ENCODE data around the gene ADAP1. TPM values are rescaled to one million over a fixed set of nuclear protein-coding genes. Genes with fewer than 3 reads are reported as not detected.

The ADAP1 gene
- total RNA-seq, 1 experiment from 2014 or later, result 3.1 TPM

- ATAC-seq (no peak), DNase-seq (ENCODE audit: low read depth, low spot score) (no peak)
- POLR2A ChIA-PET, result no interaction called here
- intact Hi-C loops (cut with micrococcal nuclease; ENCODE audit: unreplicated experiment) (no loop called here), in situ Hi-C loops (cut with HindIII; ENCODE audit: low pct_unique_long_range_greater_than_20kb, low sequenced_read_pairs) (no loop called here)
- no peak overlapping the region for H3K27ac ChIP-seq (ENCODE audit: low read length)
- BruUV-seq (replicated peaks), result no TSS peak
- H3K9me3 ChIP-seq (ENCODE audit: control insufficient read depth, insufficient read depth, low read depth, low read length), result no peaks in the 10 kb centered on the region
- no peaks in the 10 kb centered on the region for H3K27me3 ChIP-seq (ENCODE audit: control insufficient read depth, insufficient read depth, low read length)
- no peak overlapping the region for H3K4me3 ChIP-seq (ENCODE audit: low read depth in 2 of 2, low read length in 2 of 2)
- no peak for TF ChIP-seq CTCF (IDR thresholded peaks at IDR 0.05)
- no peak for TF ChIP-seq SIN3A (IDR thresholded peaks at IDR 0.05; ENCODE audit: borderline replicate concordance, insufficient read depth, low read depth, low read length)
- no peak for TF ChIP-seq REST (IDR thresholded peaks at IDR 0.05; ENCODE audit: insufficient read depth in 1 of 2, low read depth in 2 of 2, low read length in 1 of 2)
- TF ChIP-seq TCF7L2 (IDR thresholded peaks at IDR 0.05; ENCODE audit: low read depth, low read length), result no peak
- TF ChIP-seq POLR2AphosphoS5 (IDR thresholded peaks at IDR 0.05; ENCODE audit: low read depth, low read length), result no peak
- H3K4me1 ChIP-seq (ENCODE audit: control insufficient read depth, insufficient read depth, low read length), result peaks cover 26% of the 10 kb centered on the region
- H3K36me3 ChIP-seq (ENCODE audit: control insufficient read depth, insufficient read depth, low read length), result no peaks in the 10 kb centered on the region
- CTCF ChIA-PET, result no interaction called here
Observed at GRCh38 chr7:918441-919113, 35.9 kb downstream of the ADAP1 start.

GRCh38 chr7:918118-918425 is 36.4 kb downstream of the ADAP1 start:
- no TSS peak for BruUV-seq (replicated peaks)
- Histone ChIP-seq H3K27me3 (ENCODE audit: control insufficient read depth, insufficient read depth, low read length) (no peaks in the 10 kb centered on the region), H3K4me3 (ENCODE audit: low read depth in 2 of 2, low read length in 2 of 2) (no peak overlapping the region), H3K36me3 (ENCODE audit: control insufficient read depth, insufficient read depth, low read length) (no peaks in the 10 kb centered on the region), H3K4me1 (ENCODE audit: control insufficient read depth, insufficient read depth, low read length) (peaks cover 21% of the 10 kb centered on the region), H3K9me3 (ENCODE audit: control insufficient read depth, insufficient read depth, low read depth, low read length) (no peaks in the 10 kb centered on the region), H3K27ac (ENCODE audit: low read length) (no peak overlapping the region)
- ChIA-PET CTCF (no interaction called here), POLR2A (no interaction called here)
- in situ Hi-C loops (cut with HindIII; ENCODE audit: low pct_unique_long_range_greater_than_20kb, low sequenced_read_pairs) (no loop called here), intact Hi-C loops (cut with micrococcal nuclease; ENCODE audit: unreplicated experiment) (no loop called here)
- TF ChIP-seq REST (IDR thresholded peaks at IDR 0.05; ENCODE audit: insufficient read depth in 1 of 2, low read depth in 2 of 2, low read length in 1 of 2), result no peak
- TF ChIP-seq CTCF (IDR thresholded peaks at IDR 0.05), result no peak
- TF ChIP-seq TCF7L2 (IDR thresholded peaks at IDR 0.05; ENCODE audit: low read depth, low read length), result no peak
- TF ChIP-seq SIN3A (IDR thresholded peaks at IDR 0.05; ENCODE audit: borderline replicate concordance, insufficient read depth, low read depth, low read length), result no peak
- TF ChIP-seq POLR2AphosphoS5 (IDR thresholded peaks at IDR 0.05; ENCODE audit: low read depth, low read length), result no peak
- no peak for ATAC-seq
- DNase-seq (ENCODE audit: low read depth, low spot score), result no peak
